SK-N-SH (cell line): Measurements from ENCODE around the gene DLGAP3. TPM values are rescaled to one million over a fixed set of nuclear protein-coding genes. Genes with fewer than 3 reads are reported as not detected.

Experiments used
- CTCF ChIA-PET: fragments of 300-600, 350-600 bp; formaldehyde crosslinking; extraction: SDS; loops from one replicate; lab custom pipeline; 2021; lab: Yijun Ruan, JAX
- POLR2A ChIA-PET: fragments of 350-600 bp; sonication (Branson Sonifier 250); formaldehyde crosslinking; extraction: SDS; loops from one replicate; lab custom pipeline; 2020; ENCODE audit warnings: antibody characterized with exemption, inconsistent platforms; lab: Yijun Ruan, JAX
- DNase-seq: peaks from one replicate; pipeline ENCODE4 v3.0.0; 2012
- H2AFZ ChIP-seq: fragments of 200-600 bp; sonication (generic); 2 replicates; pipeline ENCODE4 v1.8.1; 2016; ENCODE audit warnings: antibody characterized with exemption, mild to moderate bottlenecking, low read depth
- H3F3A ChIP-seq: fragments of 200-600 bp; sonication (generic); replicated peaks from 2 replicates; pipeline ENCODE3; 2016; ENCODE audit warnings: antibody characterized with exemption, mild to moderate bottlenecking; ENCODE audit not compliant: insufficient read depth
- H3K27ac ChIP-seq, 2 experiments: fragments of 200-500 bp in 1 of 2; fragments of 200-600 bp in 1 of 2; sonication (Bioruptor generic) in 1 of 2; sonication (generic), shearing (Covaris generic) in 1 of 2; 2 replicates each; pipeline versions ENCODE4 v1.5.1 to v1.6.1; 2014 to 2016; ENCODE audit warnings: low read depth in 2 of 2, inconsistent platforms in 1 of 2, low read length in 1 of 2, mild to moderate bottlenecking in 1 of 2, mixed read lengths in 1 of 2
- H3K27me3 ChIP-seq: fragments of 200-600 bp; sonication (generic), shearing (Covaris generic); 2 replicates; pipeline ENCODE4 v1.6.1; 2016; ENCODE audit warnings: mixed run types; ENCODE audit not compliant: insufficient read depth
- H3K36me3 ChIP-seq, 2 experiments: fragments of 200-500 bp in 1 of 2; fragments of 200-600 bp in 1 of 2; sonication (Bioruptor generic) in 1 of 2; sonication (generic) in 1 of 2; replicated peaks in 1 of 2; 2 replicates each; pipeline versions ENCODE3 to v1.5.1; 2014 to 2016; ENCODE audit warnings: low read length in 1 of 2, mild to moderate bottlenecking in 1 of 2; ENCODE audit not compliant: insufficient read depth in 2 of 2, control insufficient read depth in 1 of 2
- H3K4me1 ChIP-seq, 2 experiments: fragments of 200-500 bp in 1 of 2; fragments of 200-600 bp in 1 of 2; sonication (Bioruptor generic) in 1 of 2; sonication (generic), shearing (Covaris generic) in 1 of 2; 2 replicates each; pipeline versions ENCODE4 v1.5.1 to v1.6.1; 2014 to 2016; ENCODE audit warnings: low read depth in 1 of 2, low read length in 1 of 2, mixed run types in 1 of 2; ENCODE audit not compliant: insufficient read depth in 2 of 2, control insufficient read depth in 1 of 2
- H3K4me2 ChIP-seq: fragments of 200-600 bp; sonication (generic), shearing (Covaris generic); 2 replicates; pipeline ENCODE4 v1.6.1; 2017; ENCODE audit warnings: mixed run types
- H3K4me3 ChIP-seq, 2 experiments: fragments of 200-500 bp in 1 of 2; fragments of 200-600 bp in 1 of 2; sonication (Bioruptor generic) in 1 of 2; sonication (generic), shearing (Covaris generic) in 1 of 2; 2 replicates each; pipeline versions ENCODE4 v1.5.1 to v1.8.1; 2014 to 2016; ENCODE audit warnings: low read depth in 2 of 2, inconsistent platforms in 1 of 2, low read length in 1 of 2, mild to moderate bottlenecking in 1 of 2, mixed read lengths in 1 of 2, moderate library complexity in 1 of 2
- H3K79me2 ChIP-seq: fragments of 200-600 bp; sonication (generic); 2 replicates; pipeline ENCODE4 v1.8.1; 2017; ENCODE audit warnings: mild to moderate bottlenecking; ENCODE audit not compliant: insufficient read depth
- H3K9ac ChIP-seq: fragments of 200-600 bp; sonication (generic); 2 replicates; pipeline ENCODE4 v1.6.1; 2017; ENCODE audit warnings: mixed run types
- H3K9me2 ChIP-seq: fragments of 200-600 bp; sonication (generic); 2 replicates; pipeline ENCODE4 v1.6.1; 2017; ENCODE audit warnings: mixed run types
- H3K9me3 ChIP-seq: fragments of 200-600 bp; sonication (generic); 2 replicates; pipeline ENCODE4 v1.6.1; 2017; ENCODE audit warnings: mixed run types, mild to moderate bottlenecking, moderate library complexity
- H4K20me1 ChIP-seq: fragments of 200-600 bp; sonication (generic); 2 replicates; pipeline ENCODE4 v1.6.1; 2017; ENCODE audit warnings: mild to moderate bottlenecking, mixed run types; ENCODE audit not compliant: insufficient read depth
- EP300 ChIP-seq, 2 experiments: IDR thresholded peaks; 2 replicates each; pipeline versions ENCODE4 v1.4.0 to v1.6.1; 2012; ENCODE audit warnings: borderline replicate concordance in 1 of 2, low read depth in 1 of 2, low read length in 1 of 2
- GATA2 ChIP-seq: sonication (generic); formaldehyde crosslinking; IDR thresholded peaks from 2 replicates; pipeline ENCODE4 v1.5.0; 2020; ENCODE audit warnings: mild to moderate bottlenecking, missing genetic modification reagents
- MAX ChIP-seq: IDR thresholded peaks from 2 replicates; pipeline ENCODE4 v1.4.0; 2012; ENCODE audit warnings: low read depth
- MXI1 ChIP-seq: IDR thresholded peaks from 2 replicates; pipeline ENCODE4 v1.6.1; 2012; ENCODE audit warnings: mild to moderate bottlenecking, low read depth, low read length, improper control_type of control experiment
- NFIC ChIP-seq: IDR thresholded peaks from 2 replicates; pipeline ENCODE4 v1.4.0; 2012; ENCODE audit warnings: borderline replicate concordance
- NRF1 ChIP-seq: IDR thresholded peaks from 2 replicates; pipeline ENCODE4 v1.6.1; 2012; ENCODE audit warnings: low read depth, mild to moderate bottlenecking, low read length
- RFX5 ChIP-seq: IDR thresholded peaks from 2 replicates; pipeline ENCODE4 v1.6.1; 2012; ENCODE audit warnings: mild to moderate bottlenecking, improper control_type of control experiment, low read length
- RXRA ChIP-seq: IDR thresholded peaks from 2 replicates; pipeline ENCODE4 v1.4.0; 2012; ENCODE audit warnings: low read depth, mild to moderate bottlenecking, borderline replicate concordance
- SMC3 ChIP-seq: IDR thresholded peaks from 2 replicates; pipeline ENCODE4 v1.6.1; 2012; ENCODE audit warnings: low read depth, low read length, improper control_type of control experiment
- TAF1 ChIP-seq: IDR thresholded peaks from 2 replicates; pipeline ENCODE4 v1.6.1; 2012; ENCODE audit warnings: low read depth, mild to moderate bottlenecking, low read length, moderate library complexity, borderline replicate concordance
- YY1 ChIP-seq: IDR thresholded peaks from 2 replicates; pipeline ENCODE4 v1.4.0; 2012; ENCODE audit warnings: low read depth, mild to moderate bottlenecking
- WGBS: methylation state at CpG from one replicate; pipeline ENCODE4 v1.1.6; 2017; ENCODE audit warnings: low lambda C conversion rate; 5-methylcytosine and 5-hydroxymethylcytosine counted together
- polyA plus RNA-seq, 3 experiments: library from polyadenylated mRNA; depleted of rRNA; stranded (reverse); fragments of >200 nt; gene quantifications; 2 replicates each; pipeline ENCODE4 v1.2.3, GENCODE V29; 2012
- TF ChIP-seq, protein P1 (sequence below): fragments of 150-350 bp; IDR thresholded peaks from 2 replicates; pipeline ENCODE4 v1.6.1; 2016; ENCODE audit warnings: mild to moderate bottlenecking, low read depth, low read length

Gene DLGAP3
- polyA plus RNA-seq, 1 of the 3 experiments (the other 2 are of a cell fraction): 0.15 TPM

DNA sequence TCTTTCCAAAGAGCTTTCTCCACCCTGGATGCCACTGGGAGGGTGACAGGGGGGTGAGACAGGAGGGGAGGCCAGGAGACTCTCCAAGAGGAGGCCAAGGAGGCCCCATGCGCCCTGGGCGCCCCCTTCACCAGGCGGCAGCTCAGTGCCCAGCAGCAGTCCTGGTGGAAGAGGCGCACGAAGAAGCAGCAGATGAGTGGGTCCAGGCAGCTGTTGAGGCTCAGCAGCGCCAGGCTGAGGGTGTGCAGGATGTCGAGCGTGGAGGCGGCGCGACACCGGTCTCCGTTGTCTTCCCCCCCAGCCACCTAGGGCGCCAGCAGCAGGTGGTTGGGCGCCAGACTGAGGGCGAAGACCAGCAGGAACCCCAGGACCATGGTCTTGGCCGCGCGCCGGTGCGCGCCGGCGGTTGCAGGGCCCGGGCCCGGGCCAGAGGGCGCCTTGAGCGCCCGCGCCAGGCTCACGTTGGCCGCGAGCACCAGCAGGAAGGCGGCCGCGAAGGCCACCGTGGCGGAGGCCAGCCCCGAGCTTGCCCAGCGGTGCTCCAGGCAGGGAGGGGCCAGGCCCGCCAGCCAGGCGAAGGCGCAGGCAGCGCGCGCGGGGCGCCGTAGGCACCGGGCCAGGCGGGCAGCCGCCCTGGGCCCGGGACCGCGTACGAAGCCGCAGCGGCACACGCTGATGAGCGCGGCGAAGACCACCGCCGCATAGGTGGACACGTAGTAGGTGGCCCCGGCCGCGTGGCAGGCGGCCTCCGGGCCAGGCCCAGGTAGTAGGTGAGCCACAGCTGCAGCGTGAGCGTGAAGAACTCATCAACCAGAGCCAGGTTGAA lies 47.1 kb upstream of the DLGAP3 start:
- Histone ChIP-seq H3K4me1 (peaks cover 0 to 10% of the 10 kb centered on the region in 2 experiments; a peak in 1 of 4 replicates), H3K27ac (no peak overlapping the region), H3K9me2 (no peaks in the 10 kb centered on the region), H3K79me2 (peaks cover 9% of the 10 kb centered on the region; the same call in 1 of the 2 replicates), H4K20me1 (no peaks in the 10 kb centered on the region), H3K4me3 (no peak overlapping the region), H3K4me2 (no peak overlapping the region), H3K36me3 (peaks cover under 1 to 7% of the 10 kb centered on the region in 2 experiments), H3K9me3 (no peaks in the 10 kb centered on the region), H2AFZ (no peak overlapping the region), H3F3A (no peaks in the 10 kb centered on the region), H3K27me3 (no peaks in the 10 kb centered on the region), H3K9ac (no peak overlapping the region)
- ChIA-PET CTCF (interaction anchor here (0.5 to 2.5 kb wide), 2 partner anchors 9 kb away, joined by 3 to 11 read pairs; partner anchors contain the start of gene TMEM35B), POLR2A (no interaction called here)
- no peak for DNase-seq
- WGBS: 98% methylated on average over 38 of the region's 72 CpGs
- TF ChIP-seq SMC3: no peak
- no peak for TF ChIP-seq RXRA
- no peak for TF ChIP-seq TAF1
- TF ChIP-seq NFIC: no peak
- no peak for TF ChIP-seq MAX

GRCh38 chr1:34975771-34976170 lies 46.3 kb upstream of the DLGAP3 start:
- POLR2A ChIA-PET: no interaction called here
- no peak overlapping the region for H3K4me3 ChIP-seq
- H3K9me3 ChIP-seq: no peaks in the 10 kb centered on the region
- DNase-seq: no peak
- H3K9ac ChIP-seq: no peak overlapping the region
- H3K27ac ChIP-seq: no peak overlapping the region
- no peaks in the 10 kb centered on the region for H3F3A ChIP-seq
- no peaks in the 10 kb centered on the region for H3K36me3 ChIP-seq
- CTCF ChIA-PET: interaction anchor here (2.5 kb wide), 1 partner anchor 10 kb away, joined by 11 read pairs; the partner anchor contains the start of gene TMEM35B
- H3K9me2 ChIP-seq: no peaks in the 10 kb centered on the region
- H3K4me2 ChIP-seq: no peak overlapping the region
- WGBS: 93% methylated on average over 6 of the region's 6 CpGs
- no peak overlapping the region for H2AFZ ChIP-seq
- 0 out of 2 replicates have a peak, but pooled peaks cover under 1% of the 10 kb centered on the region for H3K79me2 ChIP-seq
- H3K4me1 ChIP-seq: peaks cover 0 to 10% of the 10 kb centered on the region in 2 experiments; a peak in 1 of 4 replicates
- TF ChIP-seq MXI1 (no peak), NRF1 (no peak), RFX5 (no peak), YY1 (no peak), NFIC (no peak), EP300 (IDR thresholded peaks at IDR 0.05; ENCODE audit: borderline replicate concordance in 1 of 2, low read depth in 1 of 2, low read length in 1 of 2) (no peak), GATA2 (CRISPR knock-in tag) (no peak)
- TF ChIP-seq, protein P1, sequence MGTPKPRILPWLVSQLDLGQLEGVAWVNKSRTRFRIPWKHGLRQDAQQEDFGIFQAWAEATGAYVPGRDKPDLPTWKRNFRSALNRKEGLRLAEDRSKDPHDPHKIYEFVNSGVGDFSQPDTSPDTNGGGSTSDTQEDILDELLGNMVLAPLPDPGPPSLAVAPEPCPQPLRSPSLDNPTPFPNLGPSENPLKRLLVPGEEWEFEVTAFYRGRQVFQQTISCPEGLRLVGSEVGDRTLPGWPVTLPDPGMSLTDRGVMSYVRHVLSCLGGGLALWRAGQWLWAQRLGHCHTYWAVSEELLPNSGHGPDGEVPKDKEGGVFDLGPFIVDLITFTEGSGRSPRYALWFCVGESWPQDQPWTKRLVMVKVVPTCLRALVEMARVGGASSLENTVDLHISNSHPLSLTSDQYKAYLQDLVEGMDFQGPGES: no peak
- TF ChIP-seq, all 33 proteins: peak for 0
- Histone ChIP-seq H3K27me3 (no peaks in the 10 kb centered on the region), H4K20me1 (no peaks in the 10 kb centered on the region)
